ENCODE results near the gene CACUL1. TPM values are rescaled to one million over a fixed set of nuclear protein-coding genes. Genes with fewer than 3 reads are reported as not detected.

Gene CACUL1
- total and polyA plus RNA-seq, 2 of the 13 experiments (the other 11 are each of a cell fraction or from before 2014, with no cell fraction given), result 14.2 to 31.0 TPM

- peak; percentile 49; the same call in 1 of the 2 replicates for TF ChIP-seq ZBTB10 (CRISPR knock-in tag; IDR thresholded peaks at IDR 0.05; ENCODE audit: borderline replicate concordance)
- TF ChIP-seq FOXK1 (CRISPR knock-in tag; IDR thresholded peaks at IDR 0.05; ENCODE audit: borderline replicate concordance, low read depth), result peak; percentile 7; the same call in 1 of the 2 replicates
- TF ChIP-seq RERE (CRISPR knock-in tag; IDR thresholded peaks at IDR 0.05; ENCODE audit: low read depth), result no peak
- 0 out of 2 replicates have a peak, but pooled peaks have one; percentile 63 for TF ChIP-seq ZNF546 (CRISPR knock-in tag; conservative IDR thresholded peaks at IDR 0.05)
- TF ChIP-seq SP2 (CRISPR knock-in tag; IDR thresholded peaks at IDR 0.05), result no peak; the same call in 1 of the 2 replicates
- TF ChIP-seq IRF9 (CRISPR knock-in tag; IDR thresholded peaks at IDR 0.05; ENCODE audit: borderline replicate concordance), result peak; percentile 87
- TF ChIP-seq ZNF614 (CRISPR knock-in tag; IDR thresholded peaks at IDR 0.05; ENCODE audit: borderline replicate concordance), result 0 out of 2 replicates have a peak, but pooled peaks have one; percentile 14
- no peak for TF ChIP-seq CREB3 (CRISPR knock-in tag; IDR thresholded peaks at IDR 0.05)
- TF ChIP-seq ZNF703 (CRISPR knock-in tag; IDR thresholded peaks at IDR 0.05; ENCODE audit: borderline replicate concordance), result no peak
- TF ChIP-seq MEIS1 (CRISPR knock-in tag; IDR thresholded peaks at IDR 0.05; ENCODE audit: borderline replicate concordance), result no peak; the same call in 1 of the 2 replicates
- TF ChIP-seq ZNF691 (CRISPR knock-in tag; IDR thresholded peaks at IDR 0.05; ENCODE audit: borderline replicate concordance, low read depth), result 0 out of 2 replicates have a peak, but pooled peaks have one; percentile 51
- TF ChIP-seq NFYB (CRISPR knock-in tag; IDR thresholded peaks at IDR 0.05), result peak; percentile 60
- TF ChIP-seq NCOA5 (CRISPR knock-in tag; IDR thresholded peaks at IDR 0.05), result no peak
- TF ChIP-seq SATB2 (CRISPR knock-in tag; IDR thresholded peaks at IDR 0.05), result no peak
- no peak for TF ChIP-seq ZNF121 (CRISPR knock-in tag; IDR thresholded peaks at IDR 0.05)
- TF ChIP-seq RBM22 (optimal IDR thresholded peaks at IDR 0.05; ENCODE audit: low read length), result no peak
- TF ChIP-seq MBNL3 (CRISPR knock-in tag; conservative IDR thresholded peaks at IDR 0.05), result no peak
These were observed at the start of gene CACUL1 (continued) for GRCh38 chr10:118754556-118755423.

Measured in HepG2 (cell line).